Posterior vena cava (tissue), 2 donors: Measurements from ENCODE around the gene MIB2. TPM values are rescaled to one million over a fixed set of nuclear protein-coding genes. Genes with fewer than 3 reads are reported as not detected.
"Not testable (repeated sequence)": the region's sequence is repeated elsewhere in the genome, so short reads cannot be mapped to it uniquely, and the experiment has no call there.

Source experiments
- DNase-seq: peaks from one replicate; pipeline ENCODE4 v3.0.0-alpha.2; 2020; ENCODE audit warnings: low spot score
- intact Hi-C, 2 donors: fragments of 100-400 bp; cut with DNase I; formaldehyde crosslinking; loops; one replicate each; pipeline versions ENCODE4 v1.14.1 to v1.14.2; 2022 to 2023
- long read RNA-seq, 2 donors: library from polyadenylated mRNA; unstranded; transcript quantifications; one replicate each; pipeline ENCODE4 v2.0.0, GENCODE V29; 2020 to 2021
- total RNA-seq, 2 donors: library from RNA; stranded (reverse); fragmentation: NEBNext Ultra II Directional; extraction: Animal tissue kit (Norgen Biotek cat#: 25700); gene quantifications; one replicate each; pipeline ENCODE4 v1.2.1, GENCODE V29; 2021
- donor health status: DM: yes; HTN: yes; CAD: no.
- donor health status: DM: yes; HTN: yes; CAD: no.

The MIB2 gene
- 10 to 100 TPM; 29.4 to 35.9 TPM for total RNA-seq
- long read RNA-seq, donor 1, partial matches to known transcripts = 13 of 34 reads
- long read RNA-seq, donor 1, other reads (novel, unspliced or antisense) = 15 of 34 reads
- long read RNA-seq, donor 2, partial matches to known transcripts = 15 of 22 reads
- long read RNA-seq, donor 2, other reads (novel, unspliced or antisense) = 4 of 22 reads

GRCh38 chr1:1615256-1616044 lies at the start of gene MIB2:
MIB2 (plus strand) TSS chr1:1615500; CDS start chr1:1623453, 7,953 bp downstream.
- intact Hi-C loops = no loop called here
- peak; percentile 99 for DNase-seq

GRCh38 chr1:1567152-1567875 lies 48.0 kb upstream of the MIB2 start:
- DNase-seq = no peak
- intact Hi-C loops = no loop called here

- no peak for DNase-seq
- intact Hi-C loops = no loop called here
Measured at GRCh38 chr1:1567891-1568291, 47.4 kb upstream of the MIB2 start.

- DNase-seq = no peak
- intact Hi-C loops = no loop called here
Measured at GRCh38 chr1:1569341-1569740, 46.0 kb upstream of the MIB2 start.

- intact Hi-C loops = no loop called here
- peak; percentile 92 for DNase-seq
Measured at GRCh38 chr1:1573843-1574720, 41.2 kb upstream of the MIB2 start.

- intact Hi-C loops = no loop called here
- DNase-seq = peak; percentile 98
Measured at GRCh38 chr1:1574721-1575537, 40.4 kb upstream of the MIB2 start, which contains the start of gene SSU72. SSU72 (minus strand) TSS chr1:1574863; CDS start chr1:1574557, 306 bp downstream.

GRCh38 chr1:1577367-1578011 lies 37.8 kb upstream of the MIB2 start:
- DNase-seq = no peak
- intact Hi-C loops = no loop called here

- intact Hi-C loops = no loop called here
- DNase-seq = no peak
Measured at GRCh38 chr1:1578371-1578940, 36.8 kb upstream of the MIB2 start.

GRCh38 chr1:1582585-1583346 lies 32.5 kb upstream of the MIB2 start:
- intact Hi-C loops = no loop called here
- DNase-seq = no peak

GRCh38 chr1:1583347-1584010 lies 31.8 kb upstream of the MIB2 start:
- intact Hi-C loops = no loop called here
- no peak for DNase-seq

- intact Hi-C loops = no loop called here
- no peak for DNase-seq
Measured at GRCh38 chr1:1591452-1591851, 23.8 kb upstream of the MIB2 start.

- DNase-seq = no peak
- intact Hi-C loops = no loop called here
Measured at GRCh38 chr1:1593834-1594601, 21.3 kb upstream of the MIB2 start.

- DNase-seq = no peak
- intact Hi-C loops = no loop called here
Measured at GRCh38 chr1:1594602-1595260, 20.6 kb upstream of the MIB2 start.

GRCh38 chr1:1595341-1595740 lies 20.0 kb upstream of the MIB2 start:
- not testable (repeated sequence) for DNase-seq

More at GRCh38 chr1:1595341-1595740, 20.0 kb upstream of the MIB2 start:
- intact Hi-C loops = not testable (repeated sequence)
